MM.1S (cell line): ENCODE measurements around the gene BSN.

Source experiments
- DNase-seq: peaks from one replicate; pipeline ENCODE4 v3.0.0-alpha.2; 2015
- H2AFZ ChIP-seq: fragments of 300-600 bp; sonication (generic); 2 replicates; pipeline ENCODE4 v1.6.0; 2016; ENCODE audit warnings: antibody characterized with exemption, low read length
- H3F3A ChIP-seq: fragments of 300-600 bp; sonication (generic); 2 replicates; pipeline ENCODE4 v1.6.1; 2016; ENCODE audit warnings: mild to moderate bottlenecking, antibody characterized with exemption, low read length, moderate library complexity, mixed read lengths; ENCODE audit not compliant: insufficient read depth
- H3K27ac ChIP-seq: fragments of 300-600 bp; sonication (generic); 2 replicates; pipeline ENCODE4 v1.5.1; 2016; ENCODE audit warnings: mild to moderate bottlenecking, low read length
- H3K27me3 ChIP-seq: fragments of 300-600 bp; sonication (generic); replicated peaks from 2 replicates; pipeline ENCODE4 v1.6.0; 2016; ENCODE audit warnings: low read length; ENCODE audit not compliant: insufficient read depth
- H3K36me3 ChIP-seq: fragments of 300-600 bp; sonication (generic); replicated peaks from 2 replicates; pipeline ENCODE4 v1.6.1; 2016; ENCODE audit warnings: mild to moderate bottlenecking, low read length, mixed read lengths; ENCODE audit not compliant: insufficient read depth
- H3K4me1 ChIP-seq: fragments of 300-600 bp; sonication (generic); 2 replicates; pipeline ENCODE4 v1.6.1; 2016; ENCODE audit warnings: low read length, mixed read lengths
- H3K4me2 ChIP-seq: fragments of 300-600 bp; sonication (generic); 2 replicates; pipeline ENCODE4 v1.6.0; 2016; ENCODE audit warnings: low read depth, low read length
- H3K4me3 ChIP-seq: fragments of 300-600 bp; sonication (generic); 2 replicates; pipeline ENCODE4 v1.5.1; 2016; ENCODE audit warnings: low read length, mixed read lengths
- H3K79me2 ChIP-seq: fragments of 300-600 bp; sonication (generic); 2 replicates; pipeline ENCODE4 v1.6.1; 2016; ENCODE audit warnings: mixed run types, low read length, mixed read lengths
- H3K9ac ChIP-seq: fragments of 300-600 bp; sonication (generic); 2 replicates; pipeline ENCODE4 v1.6.1; 2016; ENCODE audit warnings: low read length, mixed read lengths
- H3K9me2 ChIP-seq: fragments of 300-600 bp; sonication (generic); replicated peaks from 2 replicates; pipeline ENCODE4 v1.6.1; 2016; ENCODE audit warnings: mild to moderate bottlenecking, low read length, mixed read lengths; ENCODE audit not compliant: insufficient read depth
- H3K9me3 ChIP-seq: fragments of 300-600 bp; sonication (generic); replicated peaks from 2 replicates; pipeline ENCODE4 v1.6.1; 2016; ENCODE audit warnings: mild to moderate bottlenecking, low read length, mixed read lengths; ENCODE audit not compliant: insufficient read depth
- H4K20me1 ChIP-seq: fragments of 300-600 bp; sonication (generic); 2 replicates; pipeline ENCODE4 v1.6.1; 2016; ENCODE audit warnings: mild to moderate bottlenecking, low read length, moderate library complexity, mixed read lengths; ENCODE audit not compliant: insufficient read depth
- CTCF ChIP-seq: fragments of 300-600 bp; sonication (generic); IDR thresholded peaks from 2 replicates; pipeline ENCODE4 v1.5.1; 2016; ENCODE audit warnings: antibody characterized with exemption, low read length, mixed read lengths
- EZH2 ChIP-seq: fragments of 300-600 bp; sonication (generic); optimal IDR thresholded peaks from 2 replicates; pipeline ENCODE3; 2017; ENCODE audit warnings: low read depth, mild to moderate bottlenecking, antibody characterized with exemption, low read length, mixed read lengths
- EZH2phosphoT487 ChIP-seq: fragments of 300-600 bp; sonication (generic); IDR thresholded peaks from 2 replicates; pipeline ENCODE4 v1.6.1; 2018; ENCODE audit warnings: antibody characterized with exemption, low read length

BSN gene

GRCh38 chr3:49629451-49629850, 75.2 kb downstream of the BSN start:
- H3K79me2 ChIP-seq, result no peaks in the 10 kb centered on the region
- no peak overlapping the region for H2AFZ ChIP-seq
- H3K27ac ChIP-seq, result no peak overlapping the region
- no peak overlapping the region for H3K4me3 ChIP-seq
- no peaks in the 10 kb centered on the region for H3K9me2 ChIP-seq
- H3F3A ChIP-seq, result no peaks in the 10 kb centered on the region
- H3K36me3 ChIP-seq, result no peaks in the 10 kb centered on the region
- no peaks in the 10 kb centered on the region for H3K9me3 ChIP-seq
- H3K4me2 ChIP-seq, result no peak overlapping the region
- TF ChIP-seq CTCF, result no peak
- no peaks in the 10 kb centered on the region for H3K27me3 ChIP-seq
- no peak overlapping the region for H3K9ac ChIP-seq
- no peaks in the 10 kb centered on the region for H3K4me1 ChIP-seq
- no peaks in the 10 kb centered on the region for H4K20me1 ChIP-seq
- DNase-seq, result no peak

GRCh38 chr3:49629866-49630265, 75.6 kb downstream of the BSN start:
- no peaks in the 10 kb centered on the region for H3K9me2 ChIP-seq
- H3K36me3 ChIP-seq, result no peaks in the 10 kb centered on the region
- H3F3A ChIP-seq, result no peaks in the 10 kb centered on the region
- no peaks in the 10 kb centered on the region for H3K9me3 ChIP-seq
- no peaks in the 10 kb centered on the region for H3K79me2 ChIP-seq
- no peak overlapping the region for H3K27ac ChIP-seq
- no peak for DNase-seq
- H3K9ac ChIP-seq, result no peak overlapping the region
- H3K4me1 ChIP-seq, result no peaks in the 10 kb centered on the region
- no peak overlapping the region for H3K4me2 ChIP-seq
- TF ChIP-seq CTCF (no peak), EZH2phosphoT487 (no peak), EZH2 (no peak)
- no peaks in the 10 kb centered on the region for H4K20me1 ChIP-seq
- H2AFZ ChIP-seq, result no peak overlapping the region
- no peaks in the 10 kb centered on the region for H3K27me3 ChIP-seq
- H3K4me3 ChIP-seq, result no peak overlapping the region

- Histone ChIP-seq H3K36me3 (no peaks in the 10 kb centered on the region), H3K4me3 (no peak overlapping the region), H3K4me2 (no peak overlapping the region), H3K27ac (no peak overlapping the region), H3F3A (no peaks in the 10 kb centered on the region), H3K9ac (no peak overlapping the region), H3K9me3 (no peaks in the 10 kb centered on the region), H3K79me2 (no peaks in the 10 kb centered on the region), H3K27me3 (no peaks in the 10 kb centered on the region), H3K4me1 (no peaks in the 10 kb centered on the region), H3K9me2 (no peaks in the 10 kb centered on the region), H4K20me1 (no peaks in the 10 kb centered on the region), H2AFZ (no peak overlapping the region)
- no peak for TF ChIP-seq CTCF
- no peak for TF ChIP-seq EZH2
- TF ChIP-seq EZH2phosphoT487, result no peak
- DNase-seq, result no peak
These were observed 76.5 kb downstream of the BSN start for GRCh38 chr3:49630784-49631183.

DNA sequence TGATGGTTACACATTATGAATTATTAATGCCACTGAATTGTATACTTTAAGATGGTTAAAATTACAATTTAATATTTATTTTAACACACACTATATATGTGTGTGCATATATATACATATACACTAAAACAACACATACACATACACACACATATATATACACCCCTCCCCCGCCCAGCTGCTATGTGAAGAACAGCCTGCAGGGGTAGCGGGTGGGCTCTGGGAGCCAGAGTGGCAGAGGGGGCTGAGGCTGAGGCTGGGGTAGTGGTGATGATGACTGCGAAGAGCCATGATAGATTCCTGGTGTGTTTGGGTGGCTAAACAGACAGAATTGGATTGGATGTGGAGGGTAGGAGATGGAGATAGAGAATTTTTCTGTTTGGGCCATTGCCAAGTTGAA, 80.5 kb downstream of the BSN start:
- no peaks in the 10 kb centered on the region for H3K9me3 ChIP-seq
- no peak for DNase-seq
- H3K36me3 ChIP-seq, result no peaks in the 10 kb centered on the region
- no peak overlapping the region for H3K9ac ChIP-seq
- TF ChIP-seq EZH2phosphoT487 (no peak), CTCF (no peak), EZH2 (no peak)
- peaks cover 14% of the 10 kb centered on the region for H3K4me1 ChIP-seq
- no peaks in the 10 kb centered on the region for H3K27me3 ChIP-seq
- H3K27ac ChIP-seq, result no peak overlapping the region
- no peaks in the 10 kb centered on the region for H3K79me2 ChIP-seq
- H2AFZ ChIP-seq, result no peak overlapping the region
- H4K20me1 ChIP-seq, result no peaks in the 10 kb centered on the region
- H3K4me3 ChIP-seq, result no peak overlapping the region
- H3F3A ChIP-seq, result no peaks in the 10 kb centered on the region
- no peaks in the 10 kb centered on the region for H3K9me2 ChIP-seq
- no peak overlapping the region for H3K4me2 ChIP-seq
